Measurements from ENCODE around the gene TMEM98.
A peak's percentile ranks its signal among the peaks of the same experiment; 100 is the strongest.
"Not testable (repeated sequence)": the region's sequence is repeated elsewhere in the genome, so short reads cannot be mapped to it uniquely, and the experiment has no call there.

TMEM98 gene

GRCh38 chr17:32915245-32915644 is 12.7 kb upstream of the TMEM98 start:
- no peak for DNase-seq

GRCh38 chr17:32916134-32916533 is 11.8 kb upstream of the TMEM98 start:
- no peak for DNase-seq

GRCh38 chr17:32917081-32917480 is 10.9 kb upstream of the TMEM98 start:
- no peak for DNase-seq

GRCh38 chr17:32917842-32918241 is 10.1 kb upstream of the TMEM98 start:
- DNase-seq, result no peak

- DNase-seq, result not testable (repeated sequence)
Measured at GRCh38 chr17:32919876-32920275, 8.1 kb upstream of the TMEM98 start.

GRCh38 chr17:32920293-32920692 is 7.7 kb upstream of the TMEM98 start:
- no peak for DNase-seq

- no peak for DNase-seq
Measured at GRCh38 chr17:32921017-32921416, 6.9 kb upstream of the TMEM98 start.

GRCh38 chr17:32923905-32924304 is 4.0 kb upstream of the TMEM98 start:
- not testable (repeated sequence) for DNase-seq

GRCh38 chr17:32926183-32926582 is 1.8 kb upstream of the TMEM98 start:
- DNase-seq, result no peak

GRCh38 chr17:32926789-32927188 is 1.2 kb upstream of the TMEM98 start:
- DNase-seq, result not testable (repeated sequence)

- no peak for DNase-seq
Measured at GRCh38 chr17:32927201-32927723, 691 bp upstream of the TMEM98 start.

- no peak for DNase-seq
Measured at GRCh38 chr17:32928586-32929535, 908 bp downstream of the TMEM98 start.

GRCh38 chr17:32929588-32929987 is 1.6 kb downstream of the TMEM98 start:
- DNase-seq, result no peak

- no peak for DNase-seq
Measured at GRCh38 chr17:32930512-32930911, 2.6 kb downstream of the TMEM98 start.

GRCh38 chr17:32931686-32932085 is 3.7 kb downstream of the TMEM98 start:
- DNase-seq, result no peak

- no peak for DNase-seq
Measured at GRCh38 chr17:32933881-32934280, 5.9 kb downstream of the TMEM98 start.

- DNase-seq, result no peak
Measured at GRCh38 chr17:32935726-32936125, 7.8 kb downstream of the TMEM98 start.

GRCh38 chr17:32936186-32936893 is 8.4 kb downstream of the TMEM98 start:
- DNase-seq, result no peak

GRCh38 chr17:32936894-32937500 is 9.0 kb downstream of the TMEM98 start:
- DNase-seq, result peak; percentile 33

- DNase-seq, result no peak
Measured at GRCh38 chr17:32940706-32941390, 12.9 kb downstream of the TMEM98 start.

- DNase-seq, result no peak
Measured at GRCh38 chr17:32941419-32942032, 13.6 kb downstream of the TMEM98 start.

- DNase-seq, result no peak
Measured at GRCh38 chr17:32943206-32943605, 15.3 kb downstream of the TMEM98 start.

Data from NK-92 treated with Interleukin-12 subunit alpha and Interleukin-12 subunit beta, amount 100 ng/mL, for 24 hours (cell line).